Activated CD4-positive, CD25-positive, alpha-beta regulatory T cell (primary cell): ENCODE measurements around the gene TTC3.

ENCODE experiments used
- DNase-seq, 4 experiments: peaks; one replicate each; lab custom pipeline; 2025; lab: John Stamatoyannopoulos, UW

The TTC3 gene

DNA sequence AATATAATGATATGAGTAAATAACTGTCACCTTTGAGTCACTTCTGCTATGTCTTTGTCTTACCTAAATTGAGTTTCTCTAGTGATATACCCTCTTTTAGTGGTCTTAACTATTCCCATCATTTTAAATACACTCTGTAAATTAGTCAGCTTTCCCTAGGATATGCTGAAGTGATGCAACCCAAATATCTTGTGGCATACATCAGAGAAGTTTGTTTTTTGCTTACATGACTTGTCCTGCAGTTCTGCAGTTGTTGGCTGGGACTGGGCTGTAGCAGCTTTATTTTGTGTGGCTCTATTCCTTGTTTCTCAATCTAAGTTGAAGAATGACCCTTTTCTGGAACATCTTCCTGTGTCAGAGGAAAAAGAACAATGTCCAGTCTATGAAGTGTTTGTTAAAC is 76.4 kb downstream of the TTC3 start:
- no peak for DNase-seq

DNA sequence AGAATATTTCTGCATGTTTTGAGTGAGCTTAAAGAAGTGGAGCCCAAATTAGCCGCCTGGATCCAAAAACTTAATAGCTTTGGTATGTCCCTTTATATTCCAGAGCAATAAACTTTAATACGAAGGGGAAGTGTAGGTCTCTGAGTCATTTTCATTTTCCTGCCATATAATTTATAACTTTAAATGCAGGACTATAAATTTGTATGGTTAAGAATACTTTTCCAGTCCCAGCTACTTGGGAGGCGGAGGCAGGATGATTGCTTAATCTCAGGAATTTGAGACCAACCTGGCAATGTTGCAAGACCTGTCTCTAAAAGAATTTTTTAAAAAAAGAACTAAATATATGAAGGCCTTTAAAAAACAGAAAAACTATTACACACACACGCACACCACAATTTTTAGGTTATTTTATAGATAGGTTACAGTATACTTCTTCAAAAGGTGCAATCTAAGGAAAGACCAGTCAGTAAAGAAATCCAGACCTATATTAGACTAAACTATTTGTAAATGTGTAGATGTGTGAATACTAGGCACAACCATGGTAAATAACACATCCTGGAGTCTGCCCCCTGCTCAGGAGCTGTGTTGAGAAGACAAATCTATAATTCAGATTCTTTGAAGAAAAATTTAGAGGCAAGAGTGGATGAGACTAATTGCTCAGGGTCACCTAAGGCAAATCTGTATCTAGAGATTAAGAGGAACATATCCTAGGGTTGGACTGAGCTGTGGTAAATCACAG is 80.3 kb downstream of the TTC3 start:
- DNase-seq, result no peak

DNA sequence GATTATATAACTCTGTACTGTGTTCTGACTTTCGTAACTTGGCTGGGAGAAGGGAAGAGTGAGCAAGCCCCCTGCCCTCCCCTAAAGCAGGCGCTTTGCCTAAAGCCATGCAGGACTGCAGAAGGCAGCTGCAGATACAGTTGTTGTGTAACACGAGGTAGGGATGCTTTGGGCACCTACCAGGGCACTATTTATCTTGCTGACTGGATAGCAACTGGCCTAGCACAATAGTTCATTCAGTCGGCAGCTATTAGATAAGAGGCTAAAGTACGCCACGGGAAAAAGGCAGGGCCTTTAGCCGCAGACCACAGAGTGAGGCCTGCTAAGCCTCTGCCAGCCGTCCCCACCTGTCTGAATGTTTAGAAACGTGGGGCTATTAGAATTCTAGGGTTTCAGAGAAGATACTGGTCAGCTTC is 80.9 kb downstream of the TTC3 start:
- no peak for DNase-seq

DNA sequence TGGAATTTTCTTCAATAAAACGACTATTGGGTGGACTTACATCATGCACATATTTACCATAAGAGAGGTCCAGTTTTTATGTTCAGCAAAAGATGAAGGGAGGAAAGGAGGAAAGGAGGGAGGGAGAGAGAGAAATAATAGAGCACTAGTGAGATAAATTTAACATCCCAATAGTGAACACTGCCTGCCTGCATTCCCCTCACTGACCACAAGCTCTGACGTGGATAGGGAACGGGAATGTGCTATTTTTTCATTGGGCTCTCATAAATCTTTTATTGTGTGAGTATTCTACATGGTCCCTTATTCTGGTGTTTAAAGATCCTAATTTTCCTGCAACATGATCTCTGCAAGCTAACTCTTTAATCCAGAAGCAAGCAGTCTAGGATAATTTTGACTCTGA is 82.1 kb downstream of the TTC3 start:
- no peak for DNase-seq

DNA sequence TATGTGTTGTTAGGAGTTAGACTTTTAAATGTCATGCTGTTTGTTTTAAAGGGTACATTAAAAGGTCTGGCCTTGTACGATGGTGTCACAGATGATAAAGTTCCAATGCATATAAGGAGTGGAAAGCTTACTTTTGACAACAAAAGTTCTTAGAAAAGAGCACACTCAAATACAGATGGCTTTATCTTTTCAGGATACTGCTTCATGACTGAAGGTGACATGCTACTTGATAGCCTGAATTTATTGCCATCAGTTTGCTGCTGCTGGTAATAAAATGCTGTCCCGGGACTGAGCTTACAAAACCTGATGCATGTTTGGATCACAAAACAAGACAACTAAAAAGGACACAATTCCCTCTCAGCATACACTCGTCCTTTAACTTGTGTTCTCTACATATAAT is 84.9 kb downstream of the TTC3 start:
- DNase-seq, result no peak

DNA sequence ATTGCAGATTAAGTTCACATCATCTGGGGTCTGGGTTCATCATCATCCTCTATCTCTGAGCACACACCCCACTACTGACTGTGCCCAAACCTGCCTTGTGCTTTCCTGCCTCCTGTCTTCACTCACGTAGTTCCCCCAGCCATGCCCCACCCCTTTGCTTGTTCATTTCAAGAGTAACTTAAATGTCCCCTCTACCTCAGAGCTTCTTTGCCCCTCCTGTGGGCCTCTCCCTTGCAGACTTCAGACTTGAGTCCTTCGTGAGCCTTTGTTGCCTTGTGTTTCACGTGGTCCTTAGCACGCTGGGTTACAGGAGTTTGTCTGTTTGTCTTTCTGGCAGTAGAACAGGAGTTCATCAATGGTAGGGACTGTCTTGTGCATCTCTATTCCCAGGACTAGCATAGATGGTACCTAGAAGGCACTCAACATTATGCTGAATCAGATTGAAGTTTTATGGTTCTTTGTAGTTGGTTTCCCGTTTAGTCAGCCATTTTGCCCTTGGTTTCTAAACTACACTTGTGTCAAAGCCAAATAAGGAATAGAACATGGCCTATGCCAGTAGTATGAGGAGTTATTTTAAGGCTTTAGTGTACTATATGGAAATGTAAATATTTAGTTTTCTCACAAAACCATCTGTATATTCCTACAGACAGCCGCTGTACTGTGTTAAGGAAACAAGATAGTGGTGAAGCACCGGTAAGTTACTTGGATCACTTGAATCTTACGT is 86.2 kb downstream of the TTC3 start:
- DNase-seq, result no peak

DNA sequence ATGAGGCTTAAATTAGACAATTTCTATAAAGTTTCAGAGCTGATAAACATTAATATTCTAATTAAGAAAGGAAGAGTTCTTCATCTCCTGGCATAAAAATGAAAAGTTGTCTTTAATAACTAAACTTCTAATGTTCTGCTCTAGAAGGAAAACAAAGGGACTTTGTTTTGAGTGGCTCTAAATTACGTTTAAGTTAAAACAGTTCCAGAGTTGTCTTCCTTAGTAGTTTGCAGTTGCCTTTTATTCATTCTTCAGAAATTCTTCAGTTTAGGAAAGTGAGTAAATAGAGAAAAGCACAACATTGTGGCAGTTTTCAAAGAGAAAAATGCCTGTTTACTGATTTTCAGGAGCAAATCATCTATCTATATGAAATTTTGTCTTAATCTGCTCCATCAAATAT is 86.9 kb downstream of the TTC3 start:
- DNase-seq, result no peak

DNA sequence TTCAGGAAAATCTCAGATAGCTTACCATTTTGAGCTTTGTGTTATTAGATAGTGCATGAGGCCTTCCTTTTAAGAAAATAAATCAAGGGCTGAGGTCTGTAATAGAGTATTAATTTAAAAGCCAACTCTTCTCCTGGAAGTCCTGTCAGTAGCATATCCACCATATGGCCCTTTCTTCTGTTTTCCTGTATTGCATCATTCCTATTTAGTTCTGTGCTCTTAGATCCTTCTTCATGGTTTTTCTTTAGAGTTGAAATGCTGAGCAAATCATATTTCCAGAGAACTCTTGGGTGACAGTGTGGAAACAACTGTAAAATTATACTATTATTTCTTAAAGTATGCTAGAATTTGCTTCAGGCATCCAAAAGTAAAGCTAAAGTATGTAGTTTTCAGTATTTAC is 91.7 kb downstream of the TTC3 start:
- DNase-seq, result no peak

DNA sequence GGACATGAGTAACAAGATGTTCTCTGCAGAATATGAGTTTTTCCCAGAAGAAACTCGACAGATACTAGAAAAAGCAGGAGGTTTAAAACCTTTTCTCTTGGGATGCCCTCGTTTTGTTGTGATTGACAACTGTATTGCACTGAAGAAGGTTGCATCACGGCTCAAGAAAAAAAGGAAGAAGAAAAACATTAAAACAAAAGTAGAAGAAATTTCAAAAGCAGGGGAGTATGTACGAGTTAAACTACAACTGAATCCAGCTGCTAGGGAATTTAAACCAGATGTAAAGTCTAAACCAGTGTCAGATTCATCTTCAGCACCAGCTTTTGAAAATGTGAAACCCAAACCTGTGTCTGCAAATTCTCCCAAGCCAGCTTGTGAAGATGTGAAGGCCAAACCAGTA is 92.5 kb downstream of the TTC3 start:
- DNase-seq, result no peak

DNA sequence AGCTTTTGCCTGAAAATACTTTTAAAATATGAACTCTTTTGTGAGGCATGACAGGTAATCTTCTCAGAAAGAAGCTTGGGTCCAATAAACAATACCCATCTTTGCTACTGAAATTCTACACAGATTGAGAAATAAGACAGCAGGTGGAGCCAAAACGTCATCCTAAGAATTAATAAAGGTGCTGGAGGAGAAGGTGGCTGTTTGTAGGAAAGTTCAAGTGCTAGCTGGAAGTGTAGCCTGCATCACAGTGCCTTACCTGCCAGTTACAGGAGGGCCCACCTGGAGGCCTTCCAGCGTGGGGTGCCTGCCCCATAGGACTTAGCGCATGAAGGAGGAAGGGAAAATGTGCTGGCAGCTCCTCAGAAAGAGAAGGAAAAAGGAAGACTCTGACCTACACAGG is 93.7 kb downstream of the TTC3 start:
- DNase-seq, result no peak

DNA sequence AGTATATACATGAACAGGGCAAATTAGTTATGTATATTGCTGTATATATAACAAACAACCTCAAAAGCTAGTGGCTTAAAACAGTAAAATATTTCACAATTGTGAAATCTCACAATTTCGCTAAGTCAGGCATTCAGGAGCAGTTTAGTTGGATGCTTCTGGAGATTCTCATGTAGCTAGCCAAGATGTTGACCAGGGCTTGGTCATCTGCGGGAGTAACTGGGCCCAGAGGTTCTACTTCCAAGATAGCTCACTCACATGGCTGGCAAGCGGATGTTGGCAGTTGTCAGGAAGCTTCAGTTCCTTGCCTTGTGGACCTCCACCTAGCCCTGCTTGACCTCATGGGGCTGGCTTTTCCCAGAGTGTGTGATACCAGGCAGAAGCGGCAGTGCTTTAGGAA is 95.6 kb downstream of the TTC3 start:
- DNase-seq, result no peak

DNA sequence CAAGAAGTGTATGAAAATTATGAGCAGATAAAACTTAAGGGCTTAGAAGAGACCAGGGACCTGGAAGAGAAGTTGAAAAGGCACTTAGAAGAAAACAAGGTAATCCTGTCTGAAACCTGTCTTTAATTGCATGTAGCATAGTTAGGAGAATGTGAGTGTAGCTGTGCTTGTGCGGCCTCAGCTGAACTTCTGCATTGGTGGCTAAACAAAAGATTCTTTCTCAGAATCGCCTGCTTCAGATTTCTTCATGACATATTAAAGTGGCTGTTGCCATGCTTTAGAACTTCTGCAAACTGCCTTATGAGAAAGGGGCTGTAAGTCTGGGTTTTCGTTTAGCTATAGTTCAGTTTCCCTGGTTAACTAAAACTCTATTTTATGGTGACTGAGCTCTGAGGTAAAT is 99.6 kb downstream of the TTC3 start:
- no peak for DNase-seq

DNA sequence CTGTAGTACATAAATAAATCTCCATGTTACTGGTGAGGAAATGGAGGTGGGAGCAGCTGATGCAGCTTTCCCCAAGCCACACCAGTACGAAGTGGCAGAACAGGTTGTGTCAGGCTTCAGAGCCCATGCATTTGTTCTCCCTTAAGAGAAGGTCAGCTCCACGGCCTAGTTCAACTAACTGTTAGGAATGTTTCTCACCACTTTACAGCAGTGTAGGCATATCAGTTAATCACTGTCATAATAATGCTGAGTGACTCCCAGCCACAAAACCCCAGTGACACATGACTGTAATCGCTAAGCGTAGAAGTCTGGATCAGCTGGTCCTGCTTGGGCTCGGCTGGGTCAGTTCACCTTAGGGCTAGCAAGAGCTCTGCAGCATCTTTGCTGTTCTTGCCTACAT is 103.7 kb downstream of the TTC3 start:
- no peak for DNase-seq

DNA sequence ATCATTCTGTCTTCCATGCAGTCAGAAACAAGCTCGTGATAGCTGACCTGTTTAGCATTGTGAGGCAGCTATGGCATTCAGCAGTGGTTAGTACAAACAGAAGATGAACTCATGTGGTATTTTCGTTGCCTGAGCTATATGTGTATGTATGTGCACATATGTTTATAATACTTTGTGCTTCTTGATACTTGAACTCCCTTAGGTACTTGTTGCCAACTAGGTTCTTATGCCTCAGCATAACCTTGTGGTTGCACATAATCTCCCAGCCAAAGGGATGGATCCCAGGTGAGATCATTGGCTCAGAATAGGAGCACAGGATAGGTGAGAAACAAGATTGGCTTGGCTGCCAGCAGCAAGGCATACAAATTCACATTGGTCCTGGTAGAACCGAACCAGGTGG is 108.0 kb downstream of the TTC3 start:
- no peak for DNase-seq

DNA sequence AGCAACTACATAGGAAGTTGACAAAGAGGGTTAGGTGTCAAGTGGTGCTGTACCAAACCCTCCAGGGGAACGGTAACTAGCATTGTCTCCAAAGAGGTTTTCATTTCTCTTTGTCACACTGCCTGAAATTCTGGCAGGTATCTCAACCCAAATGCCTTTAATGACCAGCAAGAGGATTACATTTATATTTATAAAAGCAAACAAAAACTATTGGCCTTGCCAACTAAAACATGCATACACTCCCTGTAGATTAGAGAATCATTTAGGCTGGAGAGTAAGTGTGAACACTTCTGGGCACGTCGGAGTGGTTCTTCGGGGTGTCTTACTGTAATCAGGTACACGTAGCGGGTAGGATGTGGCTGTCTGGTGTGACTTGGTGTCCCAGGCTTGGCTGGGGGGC is 109.2 kb downstream of the TTC3 start:
- no peak for DNase-seq

DNA sequence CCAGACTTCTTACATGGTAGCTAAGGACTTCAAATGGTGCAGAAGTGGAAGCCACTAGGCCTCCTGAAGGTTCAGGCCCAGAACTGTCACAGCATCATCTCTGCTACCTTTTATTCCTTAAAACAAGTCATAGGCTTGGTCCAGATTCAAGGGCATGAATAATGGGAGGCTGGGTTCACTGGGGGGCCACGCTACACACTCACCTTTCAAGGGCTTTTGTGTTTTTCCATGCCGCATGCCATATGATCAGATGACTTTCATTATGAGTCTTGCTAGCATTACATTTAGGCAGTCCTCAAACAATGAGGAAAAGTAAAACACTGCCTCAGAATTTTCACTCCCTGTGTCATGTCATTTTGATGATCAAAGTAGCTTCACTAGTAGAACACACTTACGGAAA is 110.7 kb downstream of the TTC3 start:
- no peak for DNase-seq

DNA sequence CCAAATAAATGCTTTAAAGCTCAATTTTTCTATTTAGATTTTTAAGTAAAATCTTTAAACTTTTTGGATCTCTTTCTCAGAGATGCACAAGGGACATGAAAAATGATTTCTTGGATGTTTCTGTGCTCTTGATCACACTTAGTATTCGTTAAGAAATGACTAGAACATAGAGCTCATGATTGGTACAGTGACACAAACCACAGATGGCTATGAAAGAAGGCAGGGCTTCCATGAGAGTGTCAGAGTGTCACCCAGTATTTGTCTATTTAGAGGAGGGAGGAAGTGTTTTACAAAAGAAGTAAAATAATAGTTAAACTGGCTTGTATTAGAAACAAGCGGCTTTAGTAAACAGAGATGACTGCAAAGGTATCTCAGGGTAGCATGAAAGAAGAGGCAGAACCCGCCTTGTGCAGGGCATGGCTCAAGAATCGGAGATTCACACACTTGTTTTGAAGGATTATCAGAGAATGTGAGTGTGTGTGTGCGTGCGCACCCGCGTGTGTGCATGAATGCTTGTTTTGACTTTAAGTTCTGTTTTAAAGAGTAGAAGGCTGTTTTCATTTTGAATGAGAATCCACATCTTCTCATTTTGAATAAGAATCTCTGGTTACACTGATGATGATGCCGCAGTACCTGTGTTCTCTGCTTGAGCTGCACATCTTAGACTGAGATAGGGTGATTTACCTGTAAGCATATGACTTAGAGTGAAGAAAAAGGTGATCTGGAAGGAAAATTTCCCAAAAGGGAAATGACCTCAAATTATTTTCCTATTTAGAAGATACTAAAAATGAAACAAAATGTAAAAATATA is 111.9 kb downstream of the TTC3 start:
- no peak for DNase-seq

DNA sequence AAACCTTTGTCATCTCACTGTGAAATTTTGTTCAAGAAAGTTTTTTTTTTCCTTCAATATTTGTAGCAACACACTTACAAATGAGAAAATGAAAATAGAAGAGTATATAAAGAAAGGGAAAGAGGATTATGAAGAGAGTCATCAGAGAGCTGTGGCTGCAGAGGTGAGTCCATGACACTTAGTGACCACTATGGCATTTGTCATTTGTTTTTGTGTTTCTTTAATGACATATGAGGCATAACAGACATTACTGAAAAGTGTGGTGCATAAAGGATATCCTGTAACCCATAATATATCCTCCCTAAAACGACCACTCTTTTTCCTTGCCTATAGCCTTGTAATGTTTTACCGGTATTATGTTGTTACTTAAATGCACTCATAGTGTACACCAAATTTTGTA is 113.9 kb downstream of the TTC3 start:
- DNase-seq, result no peak

DNA sequence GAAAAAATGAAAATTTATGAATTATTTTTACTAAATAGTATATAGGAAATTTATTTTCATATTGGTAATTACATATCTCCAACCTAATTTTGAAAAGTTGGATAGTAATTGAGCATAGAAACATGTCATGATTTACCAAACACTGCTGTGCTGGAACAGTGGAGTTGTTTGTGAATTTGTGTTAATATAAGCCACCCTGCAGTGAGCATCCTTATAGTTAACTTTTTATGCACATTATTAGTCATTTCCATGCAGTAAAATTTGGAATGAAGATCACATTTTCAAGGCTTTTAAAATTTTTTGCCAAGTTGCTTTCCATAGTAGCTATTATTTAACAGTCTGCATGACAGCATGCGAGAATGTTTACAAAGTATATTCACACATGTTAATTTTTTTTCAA is 115.8 kb downstream of the TTC3 start:
- DNase-seq, result no peak

DNA sequence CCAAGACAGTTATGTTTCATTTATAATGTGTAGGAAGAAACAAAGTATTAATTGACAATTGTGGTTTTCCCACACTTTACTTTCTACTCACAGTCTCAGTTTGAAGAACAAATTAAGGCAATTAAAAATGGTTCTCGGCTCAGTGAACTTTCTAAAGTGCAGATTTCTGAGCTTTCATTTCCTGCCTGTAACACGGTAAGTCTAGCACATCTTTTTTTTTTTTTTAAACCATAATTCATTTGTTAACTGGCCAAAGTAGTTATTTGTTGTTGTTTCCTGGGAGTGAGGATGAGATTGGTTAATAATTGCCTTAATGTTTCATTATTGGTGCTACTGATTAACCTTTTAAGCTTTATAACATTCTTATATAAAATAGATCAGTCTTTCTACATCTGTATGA is 119.0 kb downstream of the TTC3 start:
- DNase-seq, result no peak

DNA sequence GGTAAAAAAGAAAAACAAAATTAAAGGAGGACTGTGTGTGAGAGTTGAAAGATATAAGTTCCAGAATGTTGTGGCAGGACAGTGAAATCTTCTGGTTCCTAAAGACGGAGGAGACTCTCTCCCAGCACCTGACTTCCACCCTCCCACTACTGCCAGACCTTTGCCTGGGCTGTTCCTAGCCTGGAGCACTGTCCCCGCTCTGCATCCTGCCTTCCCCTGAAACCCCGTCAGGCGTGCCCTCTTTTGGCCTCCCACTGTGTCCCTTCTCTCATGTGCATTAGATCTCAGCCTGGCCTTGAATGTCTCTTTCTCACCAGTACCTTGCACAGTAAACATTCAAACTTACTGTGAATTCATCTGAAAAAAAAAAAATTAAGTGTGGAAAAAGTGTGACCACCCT is 120.0 kb downstream of the TTC3 start:
- DNase-seq, result no peak

DNA sequence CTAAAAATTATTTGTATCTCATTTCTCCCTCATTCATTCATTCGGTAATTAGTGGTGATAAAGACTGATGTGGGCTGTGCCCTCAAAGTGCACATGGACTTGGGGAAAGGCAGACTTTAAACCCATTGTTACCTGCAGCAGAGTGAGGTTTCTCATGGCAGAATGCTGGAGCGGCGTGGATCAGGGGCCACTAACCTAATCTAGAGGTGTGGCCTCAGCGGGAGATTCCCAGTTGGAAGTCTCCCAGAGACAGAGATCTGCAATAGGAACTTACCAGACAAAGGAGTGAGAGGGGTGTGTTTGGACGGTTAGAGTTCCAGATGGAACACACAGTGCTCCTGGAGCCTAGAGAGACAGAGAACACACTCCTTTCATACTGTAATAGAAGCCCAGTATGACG is 120.6 kb downstream of the TTC3 start:
- no peak for DNase-seq

DNA sequence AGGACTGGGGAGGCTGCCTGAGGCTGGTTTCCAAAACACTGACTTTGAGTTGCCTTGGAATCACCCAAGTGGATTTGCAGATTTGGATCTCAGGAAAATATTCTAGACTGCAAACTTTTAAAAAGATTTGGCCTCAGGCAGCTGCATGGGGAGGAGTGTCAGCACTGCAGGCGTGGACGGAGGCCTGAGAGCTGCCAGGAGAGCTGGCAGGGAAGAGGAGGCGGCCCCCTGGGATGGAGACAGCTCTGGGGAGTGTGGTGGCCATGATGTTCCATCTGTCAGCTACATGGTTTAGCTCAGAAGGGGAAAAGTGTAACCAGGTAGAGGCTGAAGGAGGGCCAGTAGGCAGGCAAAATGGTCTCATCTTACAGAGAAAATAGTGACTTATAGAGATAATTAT is 122.0 kb downstream of the TTC3 start:
- DNase-seq, result no peak
